GM21717 (cell line): ENCODE data around the gene PUS3.
A peak's percentile ranks its signal among the peaks of the same experiment; 100 is the strongest.

Source experiments
- ATAC-seq: cut with Tn5 transposase; IDR thresholded peaks from one replicate; pipeline ENCODE4 v1.9.1; 2021; ENCODE audit warnings: mild to moderate bottlenecking, moderate library complexity; ENCODE audit not compliant: unreplicated experiment

PUS3 gene

DNA sequence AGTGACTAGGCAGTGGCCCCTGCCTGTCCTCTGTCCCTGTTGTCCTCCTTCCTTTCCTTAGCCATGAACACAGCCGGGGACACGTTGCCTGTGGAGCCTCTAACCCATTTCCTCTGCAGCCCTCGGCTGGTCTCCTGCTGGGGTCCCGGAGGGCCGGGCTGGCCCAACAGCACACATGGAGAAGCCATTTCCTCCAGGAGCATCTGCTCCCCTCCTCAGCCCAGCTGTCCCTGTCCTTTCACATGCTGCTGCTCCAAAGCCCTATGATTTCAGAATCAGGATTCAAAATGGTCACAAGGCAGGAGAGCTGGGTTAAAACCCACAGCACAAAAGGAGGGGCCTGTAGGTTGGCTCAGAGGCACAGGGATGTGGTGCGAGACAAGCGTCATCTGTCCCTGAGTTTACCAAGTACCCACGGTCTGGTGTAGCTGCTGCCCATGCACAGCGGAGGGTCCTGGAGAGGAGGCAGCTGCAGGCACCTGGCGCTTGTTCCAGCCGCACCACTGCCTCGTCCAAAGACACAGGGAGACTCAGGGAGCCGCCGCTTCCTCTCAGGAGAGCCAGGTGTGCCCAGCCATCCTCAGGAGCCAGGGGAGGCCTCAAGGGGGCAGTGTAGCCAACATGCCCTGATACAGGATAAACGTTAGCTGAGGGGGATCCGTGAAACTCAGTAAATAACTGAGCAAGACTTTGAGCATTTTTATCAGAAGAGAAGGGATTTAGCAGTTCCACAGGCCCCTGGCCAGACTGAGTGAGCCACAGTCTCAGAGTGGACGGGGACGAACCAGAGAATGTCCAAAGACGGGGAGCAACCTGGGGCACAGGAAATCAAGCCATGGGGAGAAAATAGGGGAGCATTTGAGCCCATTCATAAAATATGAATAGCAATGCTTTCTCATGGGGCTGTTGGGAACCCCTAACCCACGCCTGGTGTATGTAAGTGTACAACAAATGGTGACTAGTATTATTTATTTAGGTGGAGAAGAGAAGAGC is 38.9 kb upstream of the PUS3 start:
- ATAC-seq: peak; percentile 49

DNA sequence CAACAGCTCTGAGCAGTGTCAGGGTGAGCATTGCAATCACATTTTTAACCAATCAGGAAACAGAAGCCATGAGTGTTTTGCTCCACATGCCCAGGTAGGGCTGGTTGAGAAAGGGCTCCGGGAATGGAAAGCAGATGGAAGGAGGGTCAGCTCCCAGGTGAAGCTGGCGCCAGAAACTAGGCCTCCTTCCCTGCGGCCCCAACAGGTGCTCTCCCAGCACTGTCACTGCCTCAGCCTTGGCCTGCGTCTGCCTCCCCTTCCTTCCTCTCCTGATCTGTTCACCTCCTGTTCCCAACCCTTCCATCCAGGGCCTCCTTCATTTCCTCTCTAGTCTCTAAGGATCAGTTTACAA is 38.2 kb upstream of the PUS3 start:
- ATAC-seq: no peak

DNA sequence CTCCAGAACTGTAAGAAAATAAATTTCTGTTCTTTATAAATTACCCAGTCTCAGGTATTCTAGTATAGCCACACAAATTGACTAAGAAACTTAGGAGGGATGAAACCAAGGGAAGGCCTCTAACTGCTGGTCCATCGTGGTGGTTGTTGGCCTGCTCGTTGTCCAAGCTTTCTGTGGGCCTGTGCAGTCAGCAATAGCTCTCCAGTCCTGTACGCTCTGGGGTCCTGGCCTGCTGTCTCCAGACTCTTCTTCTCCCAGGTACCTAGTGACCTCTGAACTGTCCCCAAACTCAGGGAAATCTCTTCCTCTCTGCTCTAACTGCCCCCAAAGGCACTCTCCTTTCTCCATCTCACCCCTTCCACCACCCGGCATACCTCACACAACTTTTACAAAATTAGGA is 37.1 kb upstream of the PUS3 start:
- ATAC-seq: no peak

DNA sequence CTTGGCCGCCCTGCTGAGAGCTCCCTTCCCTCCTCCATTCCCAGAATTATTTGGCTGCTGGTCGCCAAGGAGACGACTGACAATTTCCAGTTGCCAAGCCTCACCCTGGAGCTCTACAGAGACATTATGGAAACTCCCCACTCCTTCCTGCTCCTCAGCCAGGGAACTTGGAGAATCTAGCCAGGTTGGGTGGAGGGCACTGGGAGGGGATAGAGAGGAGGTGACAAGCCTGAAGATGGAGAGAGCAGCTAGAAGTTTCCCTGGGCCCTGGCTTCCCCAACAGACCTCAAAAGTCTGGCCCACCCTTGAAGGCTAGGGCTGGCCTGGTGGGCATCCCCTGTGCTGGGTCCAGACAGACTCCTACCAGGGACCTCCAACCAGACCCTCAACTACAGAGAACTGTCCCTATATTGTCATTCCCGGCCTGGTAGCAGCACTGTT is 36.1 kb upstream of the PUS3 start:
- ATAC-seq: no peak

DNA sequence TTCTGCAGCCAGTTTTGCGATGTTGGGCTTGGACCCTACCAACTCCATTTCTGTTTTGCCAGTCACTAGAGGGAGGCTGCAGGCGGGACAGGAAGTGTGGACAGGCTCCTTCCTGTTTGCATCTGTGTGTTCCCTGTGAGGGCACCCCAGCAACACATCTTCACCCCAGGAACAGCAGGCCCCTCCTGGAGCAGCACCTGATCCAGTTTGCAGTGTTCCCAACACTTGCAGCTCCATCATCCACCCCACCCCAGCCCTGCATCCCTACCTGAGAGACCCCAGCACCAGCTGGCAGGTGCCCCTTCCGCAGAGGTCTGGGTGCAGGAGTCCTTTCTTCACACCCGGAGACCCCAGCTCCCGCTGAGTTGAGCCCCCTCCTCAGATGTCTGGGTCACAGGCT is 35.4 kb upstream of the PUS3 start:
- no peak for ATAC-seq

DNA sequence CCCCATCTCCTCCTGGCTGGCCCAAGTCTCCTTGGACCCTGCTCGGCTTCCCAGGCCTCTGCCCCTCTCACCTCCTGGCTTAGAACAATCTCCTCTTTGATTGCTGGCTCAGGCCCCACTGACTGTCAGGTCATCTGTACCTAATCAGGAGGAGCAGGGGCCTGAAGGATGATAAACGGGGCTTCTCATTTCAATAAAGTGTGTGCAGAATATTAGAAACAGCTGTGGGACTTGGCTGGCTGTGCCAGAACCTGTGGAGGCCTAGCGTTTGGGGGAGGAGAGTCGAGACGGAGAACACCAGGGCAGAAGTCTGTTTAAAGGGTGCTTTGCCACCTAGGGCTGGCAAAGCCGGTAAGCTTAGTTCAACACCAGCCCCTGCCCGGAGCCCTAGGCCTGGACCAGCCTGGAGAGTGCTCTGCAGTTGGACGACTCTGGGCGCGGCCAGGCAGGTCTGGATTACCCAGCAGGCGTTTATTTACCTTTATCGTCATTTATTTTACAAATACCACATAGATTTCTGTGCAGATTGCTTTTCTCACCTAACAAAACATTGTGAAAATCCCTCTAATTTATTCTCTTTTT is 32.7 kb upstream of the PUS3 start:
- ATAC-seq: no peak

DNA sequence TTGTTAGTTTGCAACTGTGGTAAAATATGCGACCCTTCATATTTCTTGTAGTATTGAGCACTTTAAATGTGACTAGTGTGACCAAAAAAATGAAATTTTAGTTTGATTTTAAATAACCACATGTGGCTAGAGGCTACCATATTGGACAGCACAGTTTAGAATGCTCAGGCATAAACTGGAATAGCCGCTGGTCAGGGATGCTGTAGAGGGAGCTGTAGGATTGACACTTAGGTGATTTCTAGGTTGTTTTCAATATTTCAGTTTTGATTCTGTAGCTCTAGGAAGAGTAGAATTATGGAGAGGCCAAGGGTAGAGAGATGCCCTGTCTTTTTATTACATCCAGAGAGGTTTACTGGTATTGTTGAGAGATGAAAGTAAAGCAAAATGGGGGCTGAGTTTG is 32.0 kb upstream of the PUS3 start:
- no peak for ATAC-seq

DNA sequence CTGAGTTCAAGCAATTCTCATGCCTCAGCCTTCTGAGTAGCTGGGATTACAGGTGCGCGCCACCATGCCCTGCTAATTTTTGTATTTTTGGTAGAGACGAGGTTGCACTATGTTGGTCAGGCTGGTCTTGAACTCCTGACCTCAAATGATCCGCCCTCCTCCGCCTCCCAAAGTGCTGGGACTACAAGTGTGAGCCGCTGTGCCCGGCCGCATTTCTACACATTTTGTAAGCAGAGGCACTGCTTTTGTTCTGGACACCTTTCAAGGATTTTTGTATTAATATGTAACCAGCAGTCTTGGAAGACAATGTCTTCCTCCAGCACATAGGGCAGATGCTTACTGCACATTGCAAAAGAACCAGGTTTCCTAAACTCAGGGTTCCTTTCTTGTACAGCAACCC is 31.5 kb upstream of the PUS3 start:
- no peak for ATAC-seq

DNA sequence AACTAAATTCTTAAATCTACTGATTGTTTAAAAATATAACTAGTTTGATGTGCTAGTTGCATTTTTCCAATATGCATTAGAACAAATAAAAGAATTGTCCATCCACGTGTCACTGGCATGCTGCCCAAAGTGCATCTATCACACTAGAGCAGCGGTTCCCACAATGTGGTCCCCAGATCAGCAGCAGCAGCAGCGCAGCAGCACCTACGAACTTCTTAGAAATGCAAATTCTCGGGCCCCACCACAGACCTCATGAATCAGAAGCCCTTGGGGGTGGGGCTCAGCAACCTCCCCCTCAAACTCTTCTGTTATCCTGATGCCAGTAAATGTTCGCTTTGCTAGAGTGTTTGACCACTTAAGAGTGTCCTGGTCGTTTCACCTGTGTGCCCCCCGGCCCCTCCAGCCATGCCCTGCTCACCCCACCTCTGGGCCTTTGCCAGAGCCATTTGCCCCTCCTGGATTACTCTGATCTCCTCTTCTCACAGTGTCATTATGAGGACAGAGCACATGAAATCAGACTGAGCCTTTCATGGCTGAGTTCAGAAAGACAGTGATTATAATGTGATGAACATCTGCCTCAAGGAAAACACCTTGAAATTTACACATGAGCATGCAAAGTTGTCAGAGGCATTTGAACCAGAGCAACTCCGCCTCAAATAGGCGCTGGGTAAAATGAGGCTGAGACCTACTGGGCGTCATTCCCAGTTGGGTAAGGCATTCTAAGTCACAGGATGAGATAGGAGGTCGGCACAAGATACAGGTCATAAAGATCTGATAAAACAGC is 30.2 kb upstream of the PUS3 start:
- ATAC-seq: no peak

DNA sequence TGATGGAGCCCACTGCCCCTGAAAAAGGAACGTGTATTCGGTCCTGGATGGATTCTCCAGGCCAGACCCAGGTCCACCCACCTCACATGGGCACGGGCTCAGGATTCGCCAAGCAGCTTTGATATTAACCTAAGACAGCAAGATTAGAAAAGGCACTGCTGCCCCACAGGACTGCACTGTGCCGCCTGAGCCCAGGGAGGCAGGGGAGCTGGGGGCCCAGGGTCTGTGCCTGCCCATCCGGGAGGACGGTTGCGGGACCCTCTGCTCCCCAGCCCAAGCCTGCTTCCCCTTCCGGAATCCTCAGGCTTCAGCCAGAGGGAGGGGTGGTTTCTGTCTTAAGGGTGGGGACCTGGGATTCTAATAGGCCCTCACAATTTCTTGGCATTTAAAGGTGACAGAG is 29.3 kb upstream of the PUS3 start:
- ATAC-seq: no peak

DNA sequence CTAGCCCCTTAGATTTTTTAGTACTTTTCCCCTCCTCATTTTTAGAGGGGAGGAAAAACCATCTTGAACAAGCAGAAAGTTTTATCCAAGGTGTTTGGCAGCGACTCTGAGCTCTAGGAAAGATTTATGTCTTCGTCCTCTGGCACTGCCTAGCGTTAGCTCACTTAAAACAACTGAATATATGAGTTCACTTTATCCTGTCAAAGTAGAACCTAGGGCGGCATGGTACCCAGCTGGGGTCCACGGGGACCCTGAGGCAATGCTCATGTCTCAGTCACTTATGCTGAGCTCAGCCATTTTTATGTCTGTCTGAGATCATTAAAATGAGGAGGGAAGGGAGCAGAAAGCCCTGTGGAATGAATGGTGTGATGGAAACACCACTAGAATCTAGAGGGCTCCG is 28.7 kb upstream of the PUS3 start:
- ATAC-seq: no peak

DNA sequence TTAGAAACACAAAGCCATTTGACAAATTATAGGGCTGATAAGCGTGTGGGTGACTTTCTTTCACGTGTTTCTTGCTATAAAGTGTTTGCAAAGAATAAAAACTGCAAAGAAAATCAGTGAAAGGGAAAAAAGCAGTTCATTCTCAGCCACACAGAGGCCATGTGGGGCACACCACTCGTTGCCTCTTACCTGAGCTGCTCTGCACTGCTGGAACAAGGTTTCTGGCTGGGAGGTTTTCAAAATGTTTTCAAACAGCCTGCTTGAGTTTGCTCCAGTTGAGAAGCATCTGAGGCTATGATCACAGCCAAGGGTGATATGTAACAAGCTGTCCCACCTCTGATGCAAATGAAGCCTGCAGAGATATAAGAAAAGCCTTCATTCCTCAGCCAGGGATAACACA is 28.1 kb upstream of the PUS3 start:
- no peak for ATAC-seq

DNA sequence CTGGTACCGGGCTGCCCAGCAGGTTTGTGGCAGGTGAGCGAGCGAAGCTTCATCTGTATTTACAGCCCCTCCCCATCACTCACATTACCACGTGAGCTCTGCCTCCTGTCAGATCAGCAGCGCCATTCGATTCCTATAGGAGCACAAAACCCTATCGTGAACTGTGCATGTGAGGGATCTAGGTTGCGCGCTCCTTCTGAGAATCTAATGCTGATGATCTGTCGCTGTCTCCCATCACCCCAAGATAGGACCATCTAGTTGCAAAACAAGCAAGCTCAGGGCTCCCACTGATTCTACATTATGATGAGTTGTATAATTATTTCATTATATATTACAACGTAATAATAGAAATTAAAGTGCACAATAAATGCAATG is 27.1 kb upstream of the PUS3 start:
- ATAC-seq: no peak

DNA sequence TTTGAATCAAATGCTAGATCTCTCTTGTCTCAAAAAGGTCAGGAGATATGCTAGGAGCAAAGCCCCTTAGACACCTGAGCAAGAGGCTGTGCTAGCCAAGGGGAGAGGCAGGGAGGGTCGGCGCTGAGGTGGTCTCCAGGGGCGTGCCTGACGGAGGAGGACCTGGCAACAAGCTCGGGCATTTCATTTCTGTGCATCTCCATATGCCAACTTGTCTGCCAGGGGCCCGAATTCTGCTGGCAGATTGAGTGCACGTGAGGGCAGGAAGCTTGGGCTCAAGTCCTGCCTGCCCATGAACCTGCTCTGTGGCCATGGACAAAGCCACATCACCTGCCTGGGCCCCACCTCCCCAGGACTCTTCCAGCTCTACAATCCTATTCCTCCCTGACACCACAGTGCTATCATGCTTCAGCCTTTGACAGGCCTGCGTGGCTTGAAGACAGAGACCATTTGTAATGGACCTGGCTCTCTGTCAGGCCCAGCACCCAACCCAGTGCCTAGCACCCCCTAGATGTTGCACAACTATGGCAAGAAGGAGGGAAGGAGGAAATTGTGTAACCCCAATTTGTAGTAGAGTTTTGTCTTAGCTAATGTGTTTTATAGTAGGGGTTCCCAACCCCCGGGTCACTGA is 26.6 kb upstream of the PUS3 start:
- ATAC-seq: no peak

DNA sequence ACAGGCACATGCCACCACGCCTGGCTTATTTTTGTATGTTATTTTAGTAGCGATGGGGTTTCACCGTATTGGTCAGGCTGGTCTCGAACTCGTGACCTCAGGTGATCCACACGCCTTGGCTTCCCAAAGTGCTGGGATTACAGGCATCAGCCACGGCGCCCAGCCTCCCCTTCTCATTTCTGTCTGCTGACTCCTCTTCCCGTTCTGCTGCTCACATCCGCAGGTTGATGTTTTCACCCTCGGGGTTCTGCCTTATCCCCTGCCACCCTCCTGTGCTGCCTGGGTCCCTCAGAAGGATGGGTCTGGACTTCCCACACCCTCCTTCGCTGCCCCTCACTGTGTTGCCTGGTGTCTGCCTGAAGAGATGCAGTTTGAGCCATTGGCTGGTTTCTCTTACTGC is 23.7 kb upstream of the PUS3 start:
- no peak for ATAC-seq

DNA sequence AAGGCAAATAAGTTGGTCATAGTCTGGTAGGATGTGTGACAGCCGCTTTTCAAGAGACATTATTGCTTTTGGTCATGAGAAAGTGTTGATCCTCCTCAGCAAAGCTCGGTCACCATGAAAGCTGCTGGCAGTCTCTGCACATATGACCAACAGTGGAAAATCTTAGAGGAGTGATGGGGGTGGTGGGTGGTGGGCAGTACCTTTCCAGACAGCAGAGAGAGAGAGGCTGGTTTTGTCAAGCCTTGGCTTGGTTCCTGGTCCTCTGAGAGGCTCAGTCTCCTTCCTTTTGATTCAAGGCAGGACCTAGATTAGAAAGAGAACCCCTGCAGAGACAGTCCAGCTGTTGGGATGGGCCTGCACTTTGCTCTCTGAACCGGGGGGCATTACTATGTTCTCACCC is 22.8 kb upstream of the PUS3 start:
- ATAC-seq: no peak

DNA sequence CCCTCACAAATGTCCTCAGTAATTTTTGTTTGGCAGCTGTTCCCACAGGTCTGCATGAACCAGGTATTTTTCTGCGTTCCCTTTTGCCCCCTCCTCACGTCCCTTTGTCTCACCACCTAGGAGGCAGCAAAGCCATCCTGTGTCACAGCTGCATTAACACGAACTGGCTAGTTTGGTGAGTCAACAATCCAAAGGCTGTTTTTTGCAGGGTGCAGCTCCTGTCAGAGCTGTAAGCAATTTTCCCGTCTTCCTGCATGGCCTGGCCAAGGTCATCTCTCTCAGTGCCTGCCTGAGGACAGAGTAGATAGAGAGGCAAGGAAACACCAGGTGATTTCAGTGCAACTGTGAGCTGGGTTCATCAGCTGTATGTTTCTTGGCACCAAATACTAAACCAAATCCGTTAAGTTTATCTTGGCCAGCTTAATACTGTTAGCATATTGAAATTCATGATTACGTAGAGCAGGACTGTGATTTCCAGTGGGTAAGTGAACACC is 22.3 kb upstream of the PUS3 start:
- no peak for ATAC-seq

DNA sequence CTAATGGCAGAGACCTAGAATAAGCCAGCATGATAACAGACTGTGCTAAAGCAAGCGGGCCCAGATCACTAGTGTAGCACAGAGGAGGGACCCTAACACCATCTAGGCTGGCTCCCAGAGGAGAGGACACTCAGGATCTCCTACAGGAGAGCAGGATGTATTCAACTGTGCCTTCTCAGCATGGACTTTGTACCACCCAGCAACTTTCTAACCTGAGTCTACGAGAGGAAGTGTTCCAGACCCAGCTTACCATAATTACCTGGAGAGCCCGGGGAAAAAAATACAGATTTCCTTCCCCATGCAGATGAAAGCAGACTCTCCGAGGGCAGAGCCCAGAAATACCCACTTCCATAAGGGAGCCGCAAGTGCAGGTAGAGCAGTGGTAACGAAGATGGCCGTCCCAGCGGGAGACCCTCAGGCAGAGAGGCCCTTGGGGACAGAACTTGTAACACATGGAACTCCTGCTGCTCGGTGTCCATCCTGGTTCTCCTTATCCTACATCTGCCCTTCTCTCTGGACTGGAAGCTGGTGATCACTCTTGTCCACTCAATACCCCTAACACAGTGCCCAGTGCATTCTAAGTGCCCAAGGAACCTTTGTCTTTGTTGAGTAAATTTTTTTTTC is 21.5 kb upstream of the PUS3 start:
- ATAC-seq: no peak

DNA sequence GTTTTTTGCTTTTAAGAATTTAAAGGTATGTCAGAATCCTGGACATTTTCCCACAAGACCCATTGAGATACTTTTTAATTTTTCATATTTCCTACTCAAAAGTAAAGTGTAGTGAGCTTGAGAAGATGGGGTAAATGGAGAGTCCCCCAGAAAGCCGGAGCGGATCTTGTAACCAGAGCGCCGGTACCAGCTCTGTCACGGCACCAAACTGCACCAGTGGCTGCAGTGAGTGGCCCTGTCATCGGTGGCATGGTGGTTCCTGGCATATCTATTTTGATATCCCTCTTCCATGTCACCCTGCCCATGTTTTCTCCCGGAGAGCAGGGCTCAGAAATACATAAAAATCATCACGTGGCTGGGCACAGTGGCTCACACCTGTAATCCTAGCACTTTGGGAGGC is 20.6 kb upstream of the PUS3 start:
- no peak for ATAC-seq

DNA sequence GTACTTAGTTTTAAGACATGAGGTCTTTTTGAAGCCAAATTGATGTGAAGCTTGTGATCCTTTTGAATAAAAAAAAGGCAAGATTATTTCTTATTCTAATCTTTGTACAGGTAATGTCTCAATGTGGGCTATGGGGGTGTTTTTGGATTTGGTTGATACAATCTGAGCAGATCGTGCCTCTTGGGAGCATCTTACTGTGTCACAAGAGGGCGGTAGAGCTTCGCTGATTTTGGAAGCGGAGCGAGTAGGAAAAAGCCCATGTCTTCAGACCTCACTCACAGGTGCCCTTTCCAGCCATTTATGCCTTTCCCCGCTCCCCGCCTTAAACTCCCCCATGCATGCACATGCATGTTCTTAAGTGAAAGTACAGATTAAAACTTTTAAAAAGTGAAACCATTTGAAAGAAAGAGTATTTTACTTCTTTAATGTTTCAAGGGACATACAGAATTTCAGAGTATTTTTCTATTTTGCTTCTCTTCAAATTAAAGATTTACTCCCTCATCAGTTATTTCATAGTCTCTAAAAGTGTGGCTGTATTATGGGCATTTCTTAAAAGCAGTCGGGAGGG is 20.1 kb upstream of the PUS3 start:
- ATAC-seq: no peak
